Neural progenitor cell (in vitro differentiated cells): Measurements from ENCODE around the gene VPS29. TPM values are rescaled to one million over a fixed set of nuclear protein-coding genes. Genes with fewer than 3 reads are reported as not detected.

Source experiments
- DNase-seq: peaks from one replicate; pipeline ENCODE4 v3.0.0-alpha.2; 2016; ENCODE audit warnings: low spot score
- H2AFZ ChIP-seq: fragments of 200-600 bp; sonication (generic); replicated peaks from 2 replicates; pipeline ENCODE4 v1.6.1; 2016; ENCODE audit warnings: antibody characterized with exemption
- H3F3A ChIP-seq: fragments of 200-600 bp; sonication (generic); 2 replicates; pipeline ENCODE4 v1.6.1; 2016; ENCODE audit warnings: antibody characterized with exemption, low read depth
- H3K27ac ChIP-seq: fragments of 200-600 bp; sonication (generic); 2 replicates; pipeline ENCODE4 v1.5.1; 2016; ENCODE audit warnings: mild to moderate bottlenecking
- H3K27me3 ChIP-seq: fragments of 200-600 bp; sonication (generic); 2 replicates; pipeline ENCODE4 v1.6.1; 2016; ENCODE audit warnings: mild to moderate bottlenecking, moderate library complexity
- H3K36me3 ChIP-seq: fragments of 200-600 bp; sonication (generic); 2 replicates; pipeline ENCODE4 v1.5.1; 2016
- H3K4me1 ChIP-seq: fragments of 200-600 bp; sonication (generic); 2 replicates; pipeline ENCODE4 v1.6.1; 2016; ENCODE audit warnings: mixed run types
- H3K4me2 ChIP-seq: fragments of 200-600 bp; sonication (generic); 2 replicates; pipeline ENCODE4 v1.6.1; 2016
- H3K4me3 ChIP-seq: fragments of 200-600 bp; sonication (generic); 2 replicates; pipeline ENCODE4 v1.5.1; 2016
- H3K79me2 ChIP-seq: fragments of 200-600 bp; sonication (generic); 2 replicates; pipeline ENCODE4 v1.6.1; 2016; ENCODE audit warnings: low read depth
- H3K9ac ChIP-seq: fragments of 200-600 bp; sonication (generic); 2 replicates; pipeline ENCODE4 v1.6.1; 2016
- H3K9me3 ChIP-seq: fragments of 200-600 bp; sonication (generic); 2 replicates; pipeline ENCODE4 v1.5.1; 2016; ENCODE audit warnings: low read depth
- H4K20me1 ChIP-seq: fragments of 200-600 bp; sonication (generic); 2 replicates; pipeline ENCODE4 v1.6.1; 2016; ENCODE audit warnings: low read depth
- H3K27ac Mint-ChIP-seq: 3 replicates; pipeline ENCODE4 v1.8.0; 2021; ENCODE audit warnings: mixed read lengths
- H3K27me3 Mint-ChIP-seq: 2 replicates; pipeline ENCODE4 v1.8.0; 2022; ENCODE audit warnings: low read depth, mild to moderate bottlenecking, inconsistent platforms, moderate library complexity, mixed read lengths; ENCODE audit not compliant: insufficient read depth
- H3K36me3 Mint-ChIP-seq: 3 replicates; pipeline ENCODE4 v1.8.0; 2021; ENCODE audit warnings: mixed read lengths
- H3K4me1 Mint-ChIP-seq: 3 replicates; pipeline ENCODE4 v1.8.0; 2021; ENCODE audit warnings: mixed read lengths
- H3K4me3 Mint-ChIP-seq: 3 replicates; pipeline ENCODE4 v1.8.0; 2021; ENCODE audit warnings: mild to moderate bottlenecking, moderate library complexity, mixed read lengths
- H3K9me3 Mint-ChIP-seq: 3 replicates; pipeline ENCODE4 v1.8.0; 2020; ENCODE audit warnings: mixed read lengths
- EZH2 ChIP-seq: fragments of 200-600 bp; sonication (generic); IDR thresholded peaks from 2 replicates; pipeline ENCODE4 v1.6.1; 2017; ENCODE audit warnings: antibody characterized with exemption, mild to moderate bottlenecking, moderate library complexity
- EZH2phosphoT487 ChIP-seq: fragments of 200-600 bp; sonication (generic); IDR thresholded peaks from 2 replicates; pipeline ENCODE4 v1.6.1; 2017; ENCODE audit warnings: antibody characterized with exemption
- total RNA-seq: library from RNA; depleted of rRNA; stranded (reverse); fragments of >200 nt; gene quantifications from 2 replicates; pipeline ENCODE4 v1.2.3, GENCODE V29; 2015; ENCODE audit warnings: low replicate concordance
- TF ChIP-seq, protein P1 (sequence below): fragments of 200-600 bp; sonication (generic); IDR thresholded peaks from 2 replicates; pipeline ENCODE4 v1.5.1; 2017; ENCODE audit warnings: antibody characterized with exemption, mild to moderate bottlenecking

VPS29 gene
- total RNA-seq, 1 donor from 2014 or later: 101 TPM

DNA sequence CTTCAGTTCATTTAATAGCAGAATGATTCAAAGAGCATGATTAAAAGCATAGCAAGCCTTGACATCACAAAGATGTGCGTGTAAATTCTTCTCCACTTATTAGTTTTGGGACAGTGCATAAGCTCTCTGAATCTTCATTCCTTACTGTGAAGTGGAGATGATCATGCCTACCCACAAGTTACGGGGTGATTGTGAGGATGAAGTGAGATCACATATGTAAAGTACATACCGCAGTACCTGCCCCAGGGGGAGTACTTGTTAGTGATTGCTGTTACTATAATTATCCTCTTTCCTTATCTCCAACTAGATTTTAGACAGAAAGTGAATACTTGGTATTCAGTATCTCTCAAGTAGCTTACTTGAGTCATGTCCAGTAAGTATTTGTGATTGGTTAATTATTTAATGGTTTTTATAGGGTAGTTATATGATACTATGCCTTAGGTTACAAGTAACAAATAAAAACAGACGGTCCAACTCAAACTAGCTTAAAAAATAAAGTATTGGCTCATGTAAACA is 6.2 kb upstream of the VPS29 start:
- Histone ChIP-seq H3K4me2 (no peak overlapping the region), H3K4me3 (no peak overlapping the region), H2AFZ (no peak overlapping the region), H3K27me3 (peaks cover 2% of the 10 kb centered on the region), H3K4me1 (no peaks in the 10 kb centered on the region), H3F3A (no peaks in the 10 kb centered on the region), H3K9me3 (no peaks in the 10 kb centered on the region), H4K20me1 (no peaks in the 10 kb centered on the region), H3K79me2 (no peaks in the 10 kb centered on the region), H3K9ac (no peak overlapping the region), H3K36me3 (no peaks in the 10 kb centered on the region), H3K27ac (no peak overlapping the region)
- TF ChIP-seq EZH2phosphoT487 (no peak), EZH2 (no peak)
- TF ChIP-seq, protein P1, sequence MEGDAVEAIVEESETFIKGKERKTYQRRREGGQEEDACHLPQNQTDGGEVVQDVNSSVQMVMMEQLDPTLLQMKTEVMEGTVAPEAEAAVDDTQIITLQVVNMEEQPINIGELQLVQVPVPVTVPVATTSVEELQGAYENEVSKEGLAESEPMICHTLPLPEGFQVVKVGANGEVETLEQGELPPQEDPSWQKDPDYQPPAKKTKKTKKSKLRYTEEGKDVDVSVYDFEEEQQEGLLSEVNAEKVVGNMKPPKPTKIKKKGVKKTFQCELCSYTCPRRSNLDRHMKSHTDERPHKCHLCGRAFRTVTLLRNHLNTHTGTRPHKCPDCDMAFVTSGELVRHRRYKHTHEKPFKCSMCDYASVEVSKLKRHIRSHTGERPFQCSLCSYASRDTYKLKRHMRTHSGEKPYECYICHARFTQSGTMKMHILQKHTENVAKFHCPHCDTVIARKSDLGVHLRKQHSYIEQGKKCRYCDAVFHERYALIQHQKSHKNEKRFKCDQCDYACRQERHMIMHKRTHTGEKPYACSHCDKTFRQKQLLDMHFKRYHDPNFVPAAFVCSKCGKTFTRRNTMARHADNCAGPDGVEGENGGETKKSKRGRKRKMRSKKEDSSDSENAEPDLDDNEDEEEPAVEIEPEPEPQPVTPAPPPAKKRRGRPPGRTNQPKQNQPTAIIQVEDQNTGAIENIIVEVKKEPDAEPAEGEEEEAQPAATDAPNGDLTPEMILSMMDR: no peak
- H3K4me3 Mint-ChIP-seq: no peak overlapping the region
- H3K27ac Mint-ChIP-seq: no peak overlapping the region
- H3K4me1 Mint-ChIP-seq: no peaks in the 10 kb centered on the region
- DNase-seq: no peak
- no peaks in the 10 kb centered on the region for H3K9me3 Mint-ChIP-seq
- peaks cover 2% of the 10 kb centered on the region for H3K36me3 Mint-ChIP-seq
- no peaks in the 10 kb centered on the region for H3K27me3 Mint-ChIP-seq

DNA sequence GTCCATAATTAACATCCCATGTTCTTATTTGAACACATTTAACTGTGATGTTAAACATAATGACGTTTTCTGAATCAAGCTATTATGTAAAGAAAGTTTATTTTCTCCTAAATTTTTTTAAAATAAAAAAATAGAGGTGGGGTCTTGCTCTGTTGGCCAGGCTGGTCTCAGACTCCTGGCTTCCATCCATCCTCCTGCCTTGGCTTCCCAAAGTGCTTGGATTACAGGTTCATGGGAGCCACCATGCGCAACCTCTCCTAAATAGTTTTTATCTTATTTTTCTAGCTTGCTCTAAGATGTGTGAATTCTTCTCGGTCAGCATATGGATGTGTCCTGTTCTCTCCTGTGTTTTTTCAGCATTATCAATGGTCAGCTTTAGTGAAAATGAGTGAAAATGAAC is 3.4 kb upstream of the VPS29 start:
- no peak overlapping the region for H3K4me3 ChIP-seq
- H3F3A ChIP-seq: peaks cover under 1% of the 10 kb centered on the region
- TF ChIP-seq EZH2: no peak
- TF ChIP-seq, protein P1: no peak
- TF ChIP-seq EZH2phosphoT487: no peak
- Mint-ChIP-seq H3K4me1 (peaks cover 17% of the 10 kb centered on the region), H3K27me3 (peaks cover 8% of the 10 kb centered on the region), H3K36me3 (peaks cover 11% of the 10 kb centered on the region), H3K4me3 (no peak overlapping the region), H3K27ac (no peak overlapping the region), H3K9me3 (peaks cover 10% of the 10 kb centered on the region)
- H3K9ac ChIP-seq: no peak overlapping the region
- H3K27ac ChIP-seq: no peak overlapping the region
- H3K9me3 ChIP-seq: no peaks in the 10 kb centered on the region
- H3K79me2 ChIP-seq: peaks cover 15% of the 10 kb centered on the region
- H4K20me1 ChIP-seq: peaks cover 14% of the 10 kb centered on the region
- H3K36me3 ChIP-seq: no peaks in the 10 kb centered on the region
- peaks cover 8% of the 10 kb centered on the region for H3K4me1 ChIP-seq
- no peak overlapping the region for H3K4me2 ChIP-seq
- H3K27me3 ChIP-seq: peaks cover 11% of the 10 kb centered on the region
- DNase-seq: no peak
- no peak overlapping the region for H2AFZ ChIP-seq

DNA sequence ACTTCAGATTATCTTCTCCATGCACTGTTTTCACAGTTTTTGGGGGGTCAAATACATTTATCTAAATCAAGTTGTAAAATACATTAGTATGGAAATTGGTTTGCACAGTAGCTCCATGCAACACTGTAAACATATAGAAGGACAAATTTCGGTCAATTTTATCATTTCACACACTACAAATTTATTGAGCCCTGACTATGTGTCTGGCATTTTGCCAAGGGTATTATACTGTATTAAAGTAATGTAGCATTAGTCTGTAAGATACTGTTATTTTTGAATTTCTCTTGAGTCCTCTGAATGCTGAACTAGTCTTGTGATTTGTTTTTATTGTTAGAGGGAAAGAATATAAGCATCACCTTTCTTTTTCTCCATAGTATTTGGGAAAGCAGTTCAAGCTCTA is 1.5 kb upstream of the VPS29 start:
- Mint-ChIP-seq H3K27ac (no peak overlapping the region), H3K36me3 (peaks cover 11% of the 10 kb centered on the region), H3K27me3 (peaks cover 8% of the 10 kb centered on the region), H3K9me3 (peaks cover 10% of the 10 kb centered on the region), H3K4me3 (no peak overlapping the region), H3K4me1 (peaks cover 18% of the 10 kb centered on the region)
- peaks cover 11% of the 10 kb centered on the region for H3K4me1 ChIP-seq
- DNase-seq: no peak
- no peak overlapping the region for H3K4me3 ChIP-seq
- peaks cover 34% of the 10 kb centered on the region for H3K79me2 ChIP-seq
- H3K36me3 ChIP-seq: no peaks in the 10 kb centered on the region
- TF ChIP-seq, protein P1: no peak
- TF ChIP-seq EZH2phosphoT487: no peak
- TF ChIP-seq EZH2: no peak
- no peak overlapping the region for H3K4me2 ChIP-seq
- H2AFZ ChIP-seq: no peak overlapping the region
- H3K9me3 ChIP-seq: no peaks in the 10 kb centered on the region
- H3K27me3 ChIP-seq: peaks cover 11% of the 10 kb centered on the region
- H4K20me1 ChIP-seq: peaks cover 16% of the 10 kb centered on the region
- no peak overlapping the region for H3K9ac ChIP-seq
- peaks cover 10% of the 10 kb centered on the region for H3F3A ChIP-seq
- H3K27ac ChIP-seq: no peak overlapping the region
